ENCODE results near the gene RNF126.

Gene RNF126

GRCh38 chr19:613732-614567, 49.1 kb downstream of the RNF126 start:
- no peak overlapping the region for H3K27ac ChIP-seq (replicated peaks; ENCODE audit: low read length)
- no peak overlapping the region for H2AFZ ChIP-seq (ENCODE audit: low read length)
- H3K23ac ChIP-seq (ENCODE audit: low read depth, low read length, poor library complexity) = no peak overlapping the region
- H2BK5ac ChIP-seq (ENCODE audit: low read length) = no peak overlapping the region
- no peak overlapping the region for H3K4ac ChIP-seq (ENCODE audit: low read length)
- no peak overlapping the region for H2AK5ac ChIP-seq (ENCODE audit: low read depth, low read length)
- no peak overlapping the region for H3K14ac ChIP-seq (ENCODE audit: low read length)
- no peak overlapping the region for H3K4me3 ChIP-seq (ENCODE audit: low read length in 2 of 2)
- WGBS, 2 donors (ENCODE audit: extremely low coverage in 2 of 2, insufficient read length in 2 of 2, insufficient replicate concordance in 1 of 2) = no CpG with 5 or more reads among the region's 54 CpGs
- no peak overlapping the region for H4K8ac ChIP-seq (ENCODE audit: low read depth, low read length)
- no peak overlapping the region for H3K9ac ChIP-seq (ENCODE audit: low read depth, low read length, poor library complexity)
- H3K4me2 ChIP-seq (ENCODE audit: insufficient read depth, low read length, poor library complexity, severe bottlenecking) = no peak overlapping the region
- H3K9me3 ChIP-seq (replicated peaks in 1 of 2; ENCODE audit: control insufficient read depth in 2 of 2, insufficient read depth in 1 of 2, low read depth in 1 of 2, low read length in 2 of 2) = peaks cover 0 to 2% of the 10 kb centered on the region in 2 donors
- no peak overlapping the region for H2BK12ac ChIP-seq (ENCODE audit: low read length)
- H3K79me1 ChIP-seq (ENCODE audit: low read depth, low read length) = no peaks in the 10 kb centered on the region
- no peak overlapping the region for H2BK120ac ChIP-seq (ENCODE audit: low read depth, low read length)
- DNase-seq (ENCODE audit: low spot score) = no peak
- H3K27me3 ChIP-seq (ENCODE audit: control insufficient read depth in 3 of 3, insufficient read depth in 3 of 3, low read depth in 1 of 3, low read length in 3 of 3) = no peaks in the 10 kb centered on the region
- peaks cover 0 to 5% of the 10 kb centered on the region in 2 donors for H3K4me1 ChIP-seq (ENCODE audit: control insufficient read depth in 2 of 2, insufficient read depth in 1 of 2, low read depth in 1 of 2, low read length in 2 of 2)
- no peak overlapping the region for H2BK15ac ChIP-seq (ENCODE audit: low read length)
- no peak overlapping the region for H3K18ac ChIP-seq (ENCODE audit: low read length)
- H3K36me3 ChIP-seq (replicated peaks in 1 of 2; ENCODE audit: control insufficient read depth in 2 of 2, insufficient read depth in 2 of 2, low read length in 2 of 2) = peaks cover 25 to 34% of the 10 kb centered on the region in 2 donors
- H4K91ac ChIP-seq (ENCODE audit: low read depth, low read length, poor library complexity) = no peak overlapping the region

DNA sequence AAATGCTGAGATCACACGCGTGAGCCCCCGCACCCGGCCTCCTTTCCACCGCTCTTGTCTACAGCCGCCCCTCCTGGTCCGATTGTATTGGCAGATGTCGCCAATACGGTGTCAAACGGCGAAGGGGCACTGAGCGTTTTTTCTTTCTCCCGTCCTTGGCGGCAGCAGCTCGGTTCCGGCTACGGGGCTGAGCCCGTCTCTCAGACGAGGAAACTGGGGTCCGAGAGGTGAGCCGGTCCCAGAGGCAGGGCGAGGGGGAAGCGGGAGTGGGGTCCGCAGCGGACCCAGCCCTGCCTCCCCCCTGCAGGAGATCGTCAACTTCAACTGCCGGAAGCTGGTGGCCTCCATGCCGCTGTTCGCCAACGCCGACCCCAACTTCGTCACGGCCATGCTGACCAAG, 50.1 kb downstream of the RNF126 start:
- no peak overlapping the region for H2BK12ac ChIP-seq (ENCODE audit: low read length)
- peaks cover 0 to 2% of the 10 kb centered on the region in 2 donors for H3K9me3 ChIP-seq (replicated peaks in 1 of 2; ENCODE audit: control insufficient read depth in 2 of 2, insufficient read depth in 1 of 2, low read depth in 1 of 2, low read length in 2 of 2)
- no peak overlapping the region for H2BK15ac ChIP-seq (ENCODE audit: low read length)
- no peak overlapping the region for H2BK5ac ChIP-seq (ENCODE audit: low read length)
- no peak overlapping the region for H3K14ac ChIP-seq (ENCODE audit: low read length)
- H3K4ac ChIP-seq (ENCODE audit: low read length) = no peak overlapping the region
- no peaks in the 10 kb centered on the region for H3K27me3 ChIP-seq (ENCODE audit: control insufficient read depth in 3 of 3, insufficient read depth in 3 of 3, low read depth in 1 of 3, low read length in 3 of 3)
- H3K4me1 ChIP-seq (ENCODE audit: control insufficient read depth in 2 of 2, insufficient read depth in 1 of 2, low read depth in 1 of 2, low read length in 2 of 2) = peaks cover 0 to 5% of the 10 kb centered on the region in 2 donors
- no peak overlapping the region for H2BK120ac ChIP-seq (ENCODE audit: low read depth, low read length)
- H2AFZ ChIP-seq (ENCODE audit: low read length) = no peak overlapping the region
- H3K79me1 ChIP-seq (ENCODE audit: low read depth, low read length) = no peaks in the 10 kb centered on the region
- peaks cover 17 to 25% of the 10 kb centered on the region in 2 donors for H3K36me3 ChIP-seq (replicated peaks in 1 of 2; ENCODE audit: control insufficient read depth in 2 of 2, insufficient read depth in 2 of 2, low read length in 2 of 2)
- no peak overlapping the region for H3K4me2 ChIP-seq (ENCODE audit: insufficient read depth, low read length, poor library complexity, severe bottlenecking)
- no peak overlapping the region for H3K9ac ChIP-seq (ENCODE audit: low read depth, low read length, poor library complexity)
- H3K4me3 ChIP-seq (ENCODE audit: low read length in 2 of 2) = peak overlapping the region in 1 of 2 donors; percentile 46
- DNase-seq (ENCODE audit: low spot score) = no peak
- no CpG with 5 or more reads among the region's 33 CpGs for WGBS, 2 donors (ENCODE audit: extremely low coverage in 2 of 2, insufficient read length in 2 of 2, insufficient replicate concordance in 1 of 2)
- H2AK5ac ChIP-seq (ENCODE audit: low read depth, low read length) = no peak overlapping the region
- H4K8ac ChIP-seq (ENCODE audit: low read depth, low read length) = no peak overlapping the region
- no peak overlapping the region for H3K27ac ChIP-seq (replicated peaks; ENCODE audit: low read length)
- no peak overlapping the region for H3K18ac ChIP-seq (ENCODE audit: low read length)
- H3K23ac ChIP-seq (ENCODE audit: low read depth, low read length, poor library complexity) = no peak overlapping the region
- H4K91ac ChIP-seq (ENCODE audit: low read depth, low read length, poor library complexity) = no peak overlapping the region

DNA sequence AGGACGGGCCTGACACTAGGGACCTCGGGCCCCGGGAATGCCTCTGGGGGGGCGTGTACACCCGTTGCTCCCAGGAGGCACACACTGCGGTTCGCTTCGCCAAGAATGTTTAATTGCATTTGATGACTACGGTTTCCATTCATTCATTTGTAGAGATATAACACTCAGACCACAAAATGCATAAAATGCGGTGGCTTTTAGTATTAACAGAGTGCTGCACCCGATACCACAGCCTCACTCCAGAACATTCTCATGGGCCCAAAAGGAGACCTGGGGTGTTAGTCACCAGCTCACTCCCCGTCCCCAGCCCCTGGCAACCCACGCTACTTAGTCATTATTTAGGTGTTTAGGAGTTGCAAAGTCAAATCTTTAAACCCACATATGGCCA, 51.5 kb downstream of the RNF126 start:
- H3K27me3 ChIP-seq (ENCODE audit: control insufficient read depth in 3 of 3, insufficient read depth in 3 of 3, low read depth in 1 of 3, low read length in 3 of 3) = no peaks in the 10 kb centered on the region
- H3K9ac ChIP-seq (ENCODE audit: low read depth, low read length, poor library complexity) = no peak overlapping the region
- H4K91ac ChIP-seq (ENCODE audit: low read depth, low read length, poor library complexity) = no peak overlapping the region
- H4K8ac ChIP-seq (ENCODE audit: low read depth, low read length) = no peak overlapping the region
- H3K18ac ChIP-seq (ENCODE audit: low read length) = no peak overlapping the region
- no peaks in the 10 kb centered on the region for H3K79me1 ChIP-seq (ENCODE audit: low read depth, low read length)
- H2AK5ac ChIP-seq (ENCODE audit: low read depth, low read length) = peak overlapping the region; percentile 21
- H2AFZ ChIP-seq (ENCODE audit: low read length) = no peak overlapping the region
- no peak overlapping the region for H2BK12ac ChIP-seq (ENCODE audit: low read length)
- no peak overlapping the region for H3K4me3 ChIP-seq (ENCODE audit: low read length in 2 of 2)
- no peak overlapping the region for H3K14ac ChIP-seq (ENCODE audit: low read length)
- H2BK120ac ChIP-seq (ENCODE audit: low read depth, low read length) = no peak overlapping the region
- H3K4ac ChIP-seq (ENCODE audit: low read length) = no peak overlapping the region
- no peak overlapping the region for H3K23ac ChIP-seq (ENCODE audit: low read depth, low read length, poor library complexity)
- peaks cover 0 to 5% of the 10 kb centered on the region in 2 donors for H3K4me1 ChIP-seq (ENCODE audit: control insufficient read depth in 2 of 2, insufficient read depth in 1 of 2, low read depth in 1 of 2, low read length in 2 of 2)
- no peak for DNase-seq (ENCODE audit: low spot score)
- no peak overlapping the region for H2BK15ac ChIP-seq (ENCODE audit: low read length)
- no CpG with 5 or more reads among the region's 13 CpGs for WGBS, 2 donors (ENCODE audit: extremely low coverage in 2 of 2, insufficient read length in 2 of 2, insufficient replicate concordance in 1 of 2)
- peaks cover 12 to 17% of the 10 kb centered on the region in 2 donors for H3K36me3 ChIP-seq (replicated peaks in 1 of 2; ENCODE audit: control insufficient read depth in 2 of 2, insufficient read depth in 2 of 2, low read length in 2 of 2)
- H3K27ac ChIP-seq (replicated peaks; ENCODE audit: low read length) = no peak overlapping the region
- H3K9me3 ChIP-seq (replicated peaks in 1 of 2; ENCODE audit: control insufficient read depth in 2 of 2, insufficient read depth in 1 of 2, low read depth in 1 of 2, low read length in 2 of 2) = peaks cover 0 to 2% of the 10 kb centered on the region in 2 donors
- H2BK5ac ChIP-seq (ENCODE audit: low read length) = no peak overlapping the region
- H3K4me2 ChIP-seq (ENCODE audit: insufficient read depth, low read length, poor library complexity, severe bottlenecking) = no peak overlapping the region

DNA sequence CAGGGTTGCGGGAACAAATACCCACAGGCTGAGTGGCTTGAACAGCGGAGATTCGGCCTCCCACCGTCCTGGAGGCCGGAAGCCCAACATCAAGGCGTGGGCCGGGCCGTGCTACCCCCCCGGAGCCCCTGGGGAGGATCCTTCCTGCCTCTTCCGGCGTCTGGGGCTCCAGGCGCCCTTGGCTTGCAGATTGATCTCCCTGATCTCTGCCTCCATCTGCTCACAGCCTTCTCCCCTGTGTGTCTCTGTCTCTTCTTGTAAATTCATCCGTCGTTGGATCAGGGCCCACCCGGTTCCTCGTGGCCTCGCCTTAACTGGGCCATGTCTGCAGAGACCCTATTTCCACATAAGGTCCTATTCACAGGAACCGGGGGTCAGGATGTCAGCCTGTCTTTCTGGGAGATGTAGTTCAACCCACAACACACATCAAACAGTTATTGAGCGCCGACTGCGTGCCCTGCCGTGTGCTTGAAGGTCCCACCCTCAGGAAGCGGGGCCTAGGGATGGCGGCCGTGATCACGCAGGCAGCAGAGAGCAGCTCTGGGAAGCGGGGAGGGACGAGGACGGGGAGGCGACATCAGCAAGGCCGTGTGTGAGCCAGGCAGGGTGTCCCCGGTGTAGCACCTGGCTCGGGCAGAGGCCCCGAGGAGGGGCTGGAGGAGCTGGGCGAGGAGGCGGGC, 52.1 kb downstream of the RNF126 start:
- no peak overlapping the region for H3K9ac ChIP-seq (ENCODE audit: low read depth, low read length, poor library complexity)
- H3K4me2 ChIP-seq (ENCODE audit: insufficient read depth, low read length, poor library complexity, severe bottlenecking) = no peak overlapping the region
- no peak for DNase-seq (ENCODE audit: low spot score)
- no peak overlapping the region for H3K23ac ChIP-seq (ENCODE audit: low read depth, low read length, poor library complexity)
- H2BK5ac ChIP-seq (ENCODE audit: low read length) = no peak overlapping the region
- H3K4ac ChIP-seq (ENCODE audit: low read length) = no peak overlapping the region
- no peak overlapping the region for H2BK120ac ChIP-seq (ENCODE audit: low read depth, low read length)
- no peak overlapping the region for H3K4me3 ChIP-seq (ENCODE audit: low read length in 2 of 2)
- H3K4me1 ChIP-seq (ENCODE audit: control insufficient read depth in 2 of 2, insufficient read depth in 1 of 2, low read depth in 1 of 2, low read length in 2 of 2) = peaks cover 0 to 5% of the 10 kb centered on the region in 2 donors
- H3K9me3 ChIP-seq (replicated peaks in 1 of 2; ENCODE audit: control insufficient read depth in 2 of 2, insufficient read depth in 1 of 2, low read depth in 1 of 2, low read length in 2 of 2) = peaks cover 0 to 2% of the 10 kb centered on the region in 2 donors
- H4K91ac ChIP-seq (ENCODE audit: low read depth, low read length, poor library complexity) = no peak overlapping the region
- H2AK5ac ChIP-seq (ENCODE audit: low read depth, low read length) = peak overlapping the region; percentile 21
- no CpG with 5 or more reads among the region's 36 CpGs for WGBS, 2 donors (ENCODE audit: extremely low coverage in 2 of 2, insufficient read length in 2 of 2, insufficient replicate concordance in 1 of 2)
- H2AFZ ChIP-seq (ENCODE audit: low read length) = peak overlapping the region; percentile 80
- no peak overlapping the region for H2BK12ac ChIP-seq (ENCODE audit: low read length)
- peaks cover 12 to 17% of the 10 kb centered on the region in 2 donors for H3K36me3 ChIP-seq (replicated peaks in 1 of 2; ENCODE audit: control insufficient read depth in 2 of 2, insufficient read depth in 2 of 2, low read length in 2 of 2)
- H3K18ac ChIP-seq (ENCODE audit: low read length) = no peak overlapping the region
- no peak overlapping the region for H2BK15ac ChIP-seq (ENCODE audit: low read length)
- H3K14ac ChIP-seq (ENCODE audit: low read length) = no peak overlapping the region
- no peaks in the 10 kb centered on the region for H3K79me1 ChIP-seq (ENCODE audit: low read depth, low read length)
- no peak overlapping the region for H3K27ac ChIP-seq (replicated peaks; ENCODE audit: low read length)
- no peaks in the 10 kb centered on the region for H3K27me3 ChIP-seq (ENCODE audit: control insufficient read depth in 3 of 3, insufficient read depth in 3 of 3, low read depth in 1 of 3, low read length in 3 of 3)
- H4K8ac ChIP-seq (ENCODE audit: low read depth, low read length) = no peak overlapping the region
